GM18907 (cell line): ENCODE measurements around the gene OR6B3.
"Not testable (repeated sequence)": the region's sequence is repeated elsewhere in the genome, so short reads cannot be mapped to it uniquely, and the experiment has no call there.

Experiments used
- ATAC-seq: cut with Tn5 transposase; IDR thresholded peaks from one replicate; pipeline ENCODE4 v1.9.1; 2021; ENCODE audit warnings: mild to moderate bottlenecking, moderate library complexity; ENCODE audit not compliant: unreplicated experiment

Gene OR6B3

DNA sequence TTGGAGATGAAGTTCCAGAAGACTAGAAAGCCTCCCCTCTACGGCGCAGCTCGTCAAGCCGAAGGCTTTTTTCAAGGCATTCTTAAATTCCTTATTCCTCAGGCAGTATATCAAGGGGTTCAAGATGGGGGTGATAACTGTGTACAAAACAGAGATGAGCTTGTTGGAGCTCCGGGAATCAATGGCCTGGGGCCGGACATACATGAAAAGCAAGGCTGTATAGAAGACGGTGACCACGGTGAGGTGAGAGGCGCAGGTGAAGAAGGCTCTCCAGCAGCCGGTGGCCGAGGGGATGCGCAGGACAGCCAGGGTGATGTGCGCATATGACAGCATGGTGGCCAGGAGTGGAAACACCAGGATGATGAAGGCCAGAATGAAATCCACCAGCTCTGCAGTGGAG, 8.2 kb downstream of the OR6B3 start:
- ATAC-seq: no peak

DNA sequence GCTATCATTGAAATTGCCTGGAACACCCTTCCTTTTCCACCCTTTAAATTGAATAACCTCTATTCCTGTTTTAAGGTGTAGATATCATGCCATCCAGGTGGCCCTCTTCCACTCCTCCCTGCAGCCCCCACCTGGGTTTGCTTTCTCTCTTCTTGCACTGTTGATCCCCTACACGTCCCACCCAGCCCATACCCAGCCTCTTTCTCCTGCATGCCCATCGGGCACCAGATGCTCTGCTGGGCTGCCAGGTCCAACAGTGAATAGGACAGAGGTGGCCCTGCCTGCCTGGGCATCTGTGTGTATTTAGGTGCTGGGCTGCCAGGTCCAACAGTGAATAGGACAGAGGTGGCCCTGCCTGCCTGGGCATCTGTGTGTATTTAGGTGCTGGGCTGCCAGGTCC, 9.2 kb downstream of the OR6B3 start:
- ATAC-seq: not testable (repeated sequence)

- no peak for ATAC-seq
Measured at GRCh38 chr2:240043279-240043989, 9.9 kb downstream of the OR6B3 start.

GRCh38 chr2:240042740-240043139, 10.6 kb downstream of the OR6B3 start:
- no peak for ATAC-seq

DNA sequence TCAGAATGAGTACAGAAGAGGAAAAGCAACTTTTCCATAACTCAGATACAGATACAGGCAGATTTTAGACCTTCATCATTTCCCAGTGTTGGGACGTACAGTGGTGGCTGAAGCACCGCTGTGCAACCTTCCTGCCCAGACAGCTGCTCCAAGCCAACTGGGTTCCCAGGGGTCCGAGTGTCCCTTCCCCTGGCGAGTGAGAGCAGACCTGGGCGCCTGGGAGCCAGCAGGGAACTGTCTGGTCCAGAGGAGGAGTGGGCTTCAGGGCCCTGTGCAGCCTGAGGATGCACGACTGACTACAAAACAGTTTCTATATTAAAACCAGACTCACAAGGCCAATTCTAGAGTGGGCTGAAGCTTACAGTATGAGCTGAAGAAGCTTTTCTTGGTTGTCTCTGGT, 12.0 kb downstream of the OR6B3 start:
- ATAC-seq: no peak

DNA sequence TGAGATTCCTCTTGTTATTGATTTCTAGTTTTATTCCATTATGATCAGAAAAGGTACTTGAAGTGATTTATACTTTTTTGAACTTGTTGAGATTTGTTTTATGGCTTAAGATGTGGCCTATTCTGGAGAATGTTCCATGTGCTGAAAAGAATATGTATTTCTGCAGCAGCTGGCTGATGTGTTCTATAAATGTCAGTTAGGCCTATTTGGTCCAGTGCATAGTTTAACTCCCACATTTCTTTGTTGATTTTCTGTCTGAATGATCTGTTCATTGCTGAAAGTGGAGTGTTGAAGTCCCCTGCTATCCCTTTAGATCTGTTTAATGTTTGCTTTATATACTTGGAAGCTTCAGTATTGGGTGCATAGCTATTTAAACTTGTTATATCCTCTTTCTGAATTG, 16.0 kb downstream of the OR6B3 start:
- ATAC-seq: no peak

- ATAC-seq: no peak
Measured at GRCh38 chr2:240033330-240033678, 20.0 kb downstream of the OR6B3 start.

DNA sequence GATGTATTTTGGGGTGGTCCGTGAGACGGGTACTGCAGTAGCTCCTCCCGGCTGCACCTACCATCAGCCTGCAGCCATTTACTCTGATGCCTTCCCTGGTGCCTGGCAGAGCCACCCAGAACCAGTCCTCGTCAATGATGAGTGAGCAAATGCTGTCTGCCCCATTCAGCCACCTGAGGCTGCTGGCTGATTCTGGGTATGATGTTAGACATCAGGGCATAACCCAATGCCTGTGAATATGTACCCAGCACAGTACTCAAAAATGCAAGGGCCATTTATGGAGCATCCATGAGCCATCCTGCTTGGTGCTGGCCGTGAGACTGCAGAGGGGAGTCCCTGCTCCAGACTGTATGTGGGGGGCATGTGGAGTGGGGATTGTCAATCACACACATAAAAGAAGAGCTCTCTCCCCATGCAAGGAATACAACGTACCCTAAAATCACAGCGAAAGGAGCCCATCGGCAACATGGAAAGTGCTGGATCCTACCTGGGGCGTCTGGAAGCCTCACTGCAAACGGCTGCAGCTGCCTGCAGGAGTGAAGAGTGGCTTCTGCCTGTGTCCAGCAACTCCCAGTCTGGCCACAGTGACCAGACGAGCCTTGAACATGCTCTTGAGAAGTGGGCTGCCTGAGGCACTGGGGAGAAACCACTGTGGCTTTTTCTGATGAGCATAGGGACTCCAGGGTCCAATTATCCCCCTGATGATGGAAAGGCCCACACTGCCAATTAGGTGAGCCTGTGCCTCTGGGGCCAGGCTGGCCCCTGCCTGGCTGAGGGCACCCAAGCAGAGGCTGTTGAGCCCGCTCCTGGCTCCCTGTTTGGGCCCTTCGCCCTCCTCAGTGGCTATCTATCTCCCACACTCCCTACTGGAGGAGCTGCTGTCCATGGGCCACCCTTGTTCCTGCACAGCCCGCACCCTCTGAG, 20.7 kb downstream of the OR6B3 start:
- no peak for ATAC-seq

DNA sequence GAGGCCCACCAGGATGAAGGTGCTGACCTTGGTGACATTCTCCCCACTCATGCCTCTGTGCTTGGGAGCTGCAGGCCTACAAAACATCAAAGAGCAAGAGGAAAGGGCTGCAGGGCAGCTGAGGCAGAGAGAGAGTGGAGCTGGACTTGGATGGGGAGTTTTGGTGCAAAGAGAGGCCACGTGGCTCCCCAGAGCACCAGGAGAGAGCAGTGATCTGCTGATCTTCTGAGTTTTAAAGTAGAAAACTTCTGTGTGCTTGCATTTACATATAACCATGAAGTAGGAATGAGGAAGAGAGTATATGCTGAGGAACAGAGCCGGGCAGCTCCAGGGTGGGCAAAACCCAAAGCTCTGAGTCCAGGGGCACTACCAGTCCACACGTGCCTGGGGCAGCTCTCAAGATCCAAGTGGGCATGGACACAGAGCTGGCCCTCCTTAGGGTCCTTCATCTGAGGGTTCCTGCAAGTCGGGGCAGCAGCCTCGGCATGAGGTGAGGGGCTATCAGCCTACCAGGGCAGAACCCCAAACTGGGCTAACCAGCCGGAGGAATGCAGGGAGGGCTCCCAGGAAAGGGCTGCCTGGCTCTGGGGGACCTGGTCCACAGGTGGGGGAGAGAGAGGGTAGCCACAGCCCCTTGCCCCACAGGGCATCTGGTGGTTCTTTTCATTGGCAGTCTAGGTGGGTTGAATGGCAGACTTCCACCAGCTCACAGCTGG, 22.8 kb downstream of the OR6B3 start, which contains the start of gene OR6B2:
Gene OR6B2 (minus strand): TSS at position 51 of the 716 bp plus-strand sequence. CDS start 0 bp downstream, at position 51.
- no peak for ATAC-seq

GRCh38 chr2:240024766-240025165, 28.6 kb downstream of the OR6B3 start:
- peak; percentile 25 for ATAC-seq

DNA sequence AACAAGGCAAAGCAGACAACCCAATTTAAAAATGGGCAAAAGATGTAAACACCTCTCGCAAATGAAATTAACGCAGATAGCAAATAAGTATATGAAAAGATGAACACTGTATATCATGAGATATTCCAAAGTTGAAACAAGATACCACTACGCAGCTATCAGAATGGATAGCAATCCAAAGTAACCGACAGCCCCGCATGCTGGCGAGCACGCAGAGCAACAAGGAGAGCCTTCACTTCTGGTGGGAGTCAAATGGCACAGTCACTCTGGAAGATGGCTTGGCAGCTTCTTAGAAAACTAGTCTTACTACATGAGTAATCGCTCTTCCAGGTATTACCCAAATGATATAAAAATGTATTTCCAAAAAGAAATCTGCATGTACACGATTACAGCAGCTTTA, 29.5 kb downstream of the OR6B3 start:
- ATAC-seq: no peak

GRCh38 chr2:240021488-240022104, 31.7 kb downstream of the OR6B3 start:
- ATAC-seq: no peak

- no peak for ATAC-seq
Measured at GRCh38 chr2:240018071-240018750, 35.1 kb downstream of the OR6B3 start.

- no peak for ATAC-seq
Measured at GRCh38 chr2:240014327-240014726, 39.0 kb downstream of the OR6B3 start.

DNA sequence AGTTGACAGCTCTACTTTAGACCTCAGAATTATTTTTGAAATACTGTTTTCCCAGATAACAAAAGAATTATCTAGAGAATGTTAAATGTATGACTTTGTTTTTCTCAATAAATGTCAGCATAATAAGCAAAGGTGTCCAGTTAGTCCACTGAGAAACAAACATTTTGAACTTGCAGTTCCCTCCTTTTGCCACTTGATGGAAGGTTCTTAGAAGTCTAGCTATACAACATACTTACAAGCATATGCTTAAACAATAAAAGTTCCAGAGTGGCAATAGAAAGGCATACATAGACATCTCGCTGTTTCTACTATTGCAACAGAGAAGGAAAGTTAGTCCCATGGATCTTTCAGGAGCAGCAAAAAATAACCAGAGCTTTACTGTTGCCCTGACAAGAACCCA, 40.0 kb downstream of the OR6B3 start:
- ATAC-seq: no peak

GRCh38 chr2:240002983-240003382, 50.3 kb downstream of the OR6B3 start:
- no peak for ATAC-seq

GRCh38 chr2:240000671-240001070, 52.6 kb downstream of the OR6B3 start:
- no peak for ATAC-seq

- no peak for ATAC-seq
Measured at GRCh38 chr2:239997686-239998409, 55.5 kb downstream of the OR6B3 start.
